HEK293 (cell line): ENCODE results near the gene HES5.
"Not testable (repeated sequence)": the region's sequence is repeated elsewhere in the genome, so short reads cannot be mapped to it uniquely, and the experiment has no call there.

Experiments
- CTCF ChIA-PET: fragments of 350-600 bp; formaldehyde crosslinking; extraction: SDS; loops from one replicate; lab custom pipeline; 2021; ENCODE audit warnings: antibody characterized with exemption; lab: Yijun Ruan, JAX
- POLR2A ChIA-PET: fragments of 300-600 bp; formaldehyde crosslinking; extraction: SDS; loops from one replicate; lab custom pipeline; 2020; ENCODE audit warnings: antibody characterized with exemption, inconsistent platforms; lab: Yijun Ruan, JAX
- H3K27ac ChIP-seq: fragments of 200-500 bp; sonication (Bioruptor generic); 2 replicates; pipeline ENCODE4 v1.5.1; 2014; ENCODE audit warnings: low read depth, low read length, control low read depth, inconsistent platforms; ENCODE audit errors: extremely low read depth
- H3K36me3 ChIP-seq, 2 experiments: fragments of 200-500 bp in 1 of 2; sonication (Bioruptor generic) in 1 of 2; 1 replicate in 1 of 2; 2 replicates in 1 of 2; pipeline ENCODE4 v1.5.1; 2014 to 2017; ENCODE audit warnings: inconsistent platforms in 2 of 2, low read length in 2 of 2; ENCODE audit not compliant: control insufficient read depth in 2 of 2, insufficient read depth in 1 of 2
- H3K4me1 ChIP-seq: fragments of 200-500 bp; sonication (Bioruptor generic); 2 replicates; pipeline ENCODE4 v1.5.1; 2014; ENCODE audit warnings: mild to moderate bottlenecking, low read length, inconsistent platforms; ENCODE audit not compliant: control insufficient read depth, insufficient read depth
- H3K4me3 ChIP-seq: 2 replicates; pipeline ENCODE4 v1.5.1; 2011; ENCODE audit warnings: low read depth, mild to moderate bottlenecking, control low read depth, low read length, moderate library complexity
- H3K9me3 ChIP-seq: fragments of 200-500 bp; sonication (Bioruptor generic); 2 replicates; pipeline ENCODE4 v1.5.1; 2014; ENCODE audit warnings: low read depth, low read length, inconsistent platforms; ENCODE audit not compliant: control insufficient read depth, insufficient read depth
- GLI4 ChIP-seq: fragments of 450-650 bp; formaldehyde crosslinking; IDR thresholded peaks from 2 replicates; pipeline ENCODE4 v1.5.1; 2016; ENCODE audit warnings: missing biosample characterization, missing genetic modification characterization
- HOXC10 ChIP-seq: sonication (generic); formaldehyde crosslinking; IDR thresholded peaks from 2 replicates; pipeline ENCODE4 v1.8.1; 2023; ENCODE audit warnings: mild to moderate bottlenecking, missing genetic modification reagents
- HOXD13 ChIP-seq: sonication (generic); formaldehyde crosslinking; IDR thresholded peaks from 2 replicates; pipeline ENCODE4 v1.8.0; 2022; ENCODE audit warnings: missing genetic modification reagents, borderline replicate concordance
- KLF7 ChIP-seq: fragments of 450-650 bp; formaldehyde crosslinking; IDR thresholded peaks from 2 replicates; pipeline ENCODE4 v1.5.1; 2016; ENCODE audit warnings: missing biosample characterization, missing genetic modification characterization, borderline replicate concordance
- OSR2 ChIP-seq: fragments of 450-650 bp; formaldehyde crosslinking; IDR thresholded peaks from 2 replicates; pipeline ENCODE4 v1.5.1; 2016; ENCODE audit warnings: missing biosample characterization, missing genetic modification characterization
- SCRT2 ChIP-seq: fragments of 450-650 bp; formaldehyde crosslinking; IDR thresholded peaks from 2 replicates; pipeline ENCODE4 v1.5.1; 2016; ENCODE audit warnings: missing biosample characterization, missing genetic modification characterization
- SP3 ChIP-seq: fragments of 450-650 bp; formaldehyde crosslinking; IDR thresholded peaks from 2 replicates; pipeline ENCODE4 v1.5.1; 2016; ENCODE audit warnings: missing biosample characterization, missing genetic modification characterization
- TCF7L2 ChIP-seq: IDR thresholded peaks from 2 replicates; pipeline ENCODE4 v1.6.1; 2011; ENCODE audit warnings: low read depth, mild to moderate bottlenecking, inconsistent platforms, low read length, moderate library complexity, borderline replicate concordance
- TRIM28 ChIP-seq: IDR thresholded peaks from 2 replicates; pipeline ENCODE4 v1.6.1; 2011; ENCODE audit warnings: low read length, control low read depth, borderline replicate concordance
- ZNF112 ChIP-seq: fragments of 450-650 bp; formaldehyde crosslinking; IDR thresholded peaks from 2 replicates; pipeline ENCODE4 v1.5.0; 2017; ENCODE audit warnings: missing biosample characterization, missing genetic modification characterization
- ZNF133 ChIP-seq: fragments of 450-650 bp; formaldehyde crosslinking; IDR thresholded peaks from 2 replicates; pipeline ENCODE4 v1.5.1; 2016; ENCODE audit warnings: missing biosample characterization, missing genetic modification characterization
- ZNF138 ChIP-seq: fragments of 450-650 bp; formaldehyde crosslinking; IDR thresholded peaks from 2 replicates; pipeline ENCODE4 v1.5.1; 2016; ENCODE audit warnings: missing biosample characterization, missing genetic modification characterization, borderline replicate concordance
- ZNF223 ChIP-seq: fragments of 450-650 bp; formaldehyde crosslinking; IDR thresholded peaks from 2 replicates; pipeline ENCODE4 v1.5.1; 2016; ENCODE audit warnings: missing biosample characterization, missing genetic modification characterization
- ZNF449 ChIP-seq: fragments of 450-650 bp; formaldehyde crosslinking; IDR thresholded peaks from 2 replicates; pipeline ENCODE4 v1.5.1; 2017; ENCODE audit warnings: missing biosample characterization, mild to moderate bottlenecking, missing genetic modification characterization, moderate library complexity
- ZNF600 ChIP-seq: fragments of 450-650 bp; formaldehyde crosslinking; IDR thresholded peaks from 2 replicates; pipeline ENCODE4 v1.5.1; 2016; ENCODE audit warnings: missing biosample characterization, missing genetic modification characterization
- ZNF830 ChIP-seq: fragments of 450-650 bp; IDR thresholded peaks from 2 replicates; pipeline ENCODE4 v1.5.0; 2018; ENCODE audit warnings: missing biosample characterization, missing genetic modification characterization, low read depth, mild to moderate bottlenecking, moderate library complexity
- ZSCAN16 ChIP-seq: fragments of 450-650 bp; formaldehyde crosslinking; IDR thresholded peaks from 2 replicates; pipeline ENCODE4 v1.5.1; 2016; ENCODE audit warnings: missing biosample characterization, missing genetic modification characterization
- TF ChIP-seq, protein P1 (sequence below): fragments of 450-650 bp; formaldehyde crosslinking; IDR thresholded peaks from 2 replicates; pipeline ENCODE4 v1.5.1; 2017; ENCODE audit warnings: missing biosample characterization, missing genetic modification characterization
- TF ChIP-seq, protein P2 (sequence below): fragments of 450-650 bp; formaldehyde crosslinking; IDR thresholded peaks from 2 replicates; pipeline ENCODE4 v1.5.1; 2016; ENCODE audit warnings: missing biosample characterization, missing genetic modification characterization
- TF ChIP-seq, protein P3 (sequence below): fragments of 450-650 bp; formaldehyde crosslinking; IDR thresholded peaks from 2 replicates; pipeline ENCODE4 v1.5.1; 2016; ENCODE audit warnings: missing biosample characterization, missing genetic modification characterization

HES5 gene

DNA sequence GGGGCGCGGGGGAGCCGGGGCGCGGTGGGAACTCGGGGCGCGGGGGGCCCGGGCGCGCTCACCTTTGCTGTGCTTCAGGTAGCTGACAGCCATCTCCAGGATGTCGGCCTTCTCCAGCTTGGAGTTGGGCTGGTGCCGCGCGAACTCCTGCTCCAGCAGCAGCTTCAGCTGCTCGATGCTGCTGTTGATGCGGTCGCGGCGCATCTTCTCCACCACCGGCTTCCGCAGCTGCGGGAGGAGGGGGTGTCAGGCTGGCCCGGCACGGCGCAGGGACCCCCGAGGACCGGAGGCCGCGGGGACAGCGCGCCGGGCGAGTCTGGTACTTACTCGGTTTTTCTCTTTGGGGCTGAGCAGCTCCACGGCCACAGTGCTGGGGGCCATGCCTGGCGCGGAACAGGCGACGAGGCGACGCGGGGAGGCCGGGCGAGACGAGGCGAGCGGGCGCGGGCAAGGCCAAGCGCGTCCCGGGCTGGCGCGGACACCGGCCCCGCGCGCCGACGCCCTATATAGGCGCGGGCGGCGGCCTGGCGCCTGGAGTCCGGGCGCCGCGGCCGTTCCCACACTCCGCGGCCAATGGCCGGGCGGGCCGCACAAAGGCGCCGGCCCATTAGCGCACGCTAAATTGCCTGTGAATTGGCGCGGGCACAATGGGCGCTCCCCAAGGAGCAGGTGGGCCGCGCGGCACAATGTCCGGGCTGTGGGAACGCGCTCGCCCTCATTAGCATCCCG lies at the start of gene HES5:
TSS of gene HES5 (minus strand) at position 480 of the 729 bp plus-strand sequence. CDS start at position 381, 99 bp downstream.
- POLR2A ChIA-PET = no interaction called here
- CTCF ChIA-PET = no interaction called here
- Histone ChIP-seq H3K4me3 (no peak within 1 kb of the TSS), H3K36me3 (peaks cover 0 to 8% of the 10 kb centered on the region in 2 experiments; a peak in 1 of 3 replicates), H3K4me1 (peaks cover 8% of the 10 kb centered on the region), H3K27ac (no peak within 1 kb of the TSS), H3K9me3 (no peaks in the 10 kb centered on the region)
- TF ChIP-seq TCF7L2 (0 out of 2 replicates have a peak, but pooled peaks have one; percentile 23), TRIM28 (no peak), SCRT2 (tag by site-specific recombination) (no peak)

DNA sequence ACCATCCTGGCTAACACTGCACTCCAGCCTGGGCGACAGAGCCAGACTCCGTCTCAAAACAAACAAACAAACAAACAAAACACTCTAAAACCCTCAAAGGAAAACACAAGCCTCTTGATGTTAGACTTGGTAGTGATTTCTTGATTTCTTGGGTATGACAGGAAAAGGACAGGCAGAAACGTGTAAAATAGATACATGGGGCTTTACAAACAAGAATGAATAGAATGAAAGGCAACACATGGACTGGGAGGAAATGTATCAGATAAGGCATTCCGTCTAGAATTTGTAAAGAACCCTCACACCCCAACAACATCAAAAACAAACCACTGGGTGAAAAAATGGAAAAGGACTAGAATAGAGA lies 48.7 kb upstream of the HES5 start:
- POLR2A ChIA-PET = interaction anchor here (0.5 kb wide), 1 partner anchor 37 kb away, joined by 3 read pairs; no protein-coding TSS in a partner anchor

DNA sequence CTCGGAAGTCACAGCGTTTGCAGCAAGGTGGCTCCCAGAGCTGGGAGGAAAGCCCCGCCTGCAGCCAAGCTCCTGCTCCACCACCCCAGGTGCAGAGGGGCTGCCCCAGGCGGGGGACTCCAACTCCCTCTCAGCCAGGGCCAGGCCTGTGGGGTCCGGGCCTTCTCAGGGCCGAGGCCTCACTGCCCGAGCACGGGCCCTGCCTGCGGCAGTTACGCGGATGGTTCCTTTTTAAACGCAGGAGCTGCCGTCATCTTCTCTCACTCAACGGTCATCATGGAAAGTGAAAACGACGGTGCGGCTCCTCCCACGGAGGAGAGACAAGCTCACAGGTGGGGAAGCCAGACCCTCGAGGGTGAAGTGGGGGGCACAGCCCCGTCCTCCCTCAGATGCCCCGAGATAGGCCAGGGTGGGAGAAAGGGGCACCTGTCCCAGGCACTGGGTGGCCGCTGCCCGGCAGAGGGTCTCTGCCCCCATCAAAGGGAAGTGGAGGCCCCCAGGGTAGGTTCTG lies 47.6 kb upstream of the HES5 start:
- POLR2A ChIA-PET, H3K4me3 ChIP-seq, H3K9me3 ChIP-seq, H3K27ac ChIP-seq, H3K36me3 ChIP-seq, H3K4me1 ChIP-seq: not testable (repeated sequence)
- CTCF ChIA-PET = interaction anchor here (0.6 kb wide), 1 partner anchor 262 kb away, joined by 4 read pairs; no protein-coding TSS in a partner anchor

More for the DNA sequence above, 48.7 kb upstream of the HES5 start:
- CTCF ChIA-PET = no interaction called here
- TF ChIP-seq ZNF600 (tag by site-specific recombination) (no peak), OSR2 (tag by site-specific recombination) (no peak), HOXC10 (CRISPR knock-in tag) (no peak), ZNF112 (tag by site-specific recombination) (no peak), ZNF133 (tag by site-specific recombination) (no peak), SP3 (no peak), HOXD13 (CRISPR knock-in tag) (no peak), ZNF449 (tag by site-specific recombination) (no peak), ZNF138 (tag by site-specific recombination) (no peak), GLI4 (no peak), ZSCAN16 (tag by site-specific recombination) (no peak), KLF7 (no peak), ZNF830 (tag by site-specific recombination) (no peak), ZNF223 (tag by site-specific recombination) (no peak)
- TF ChIP-seq, protein P1, sequence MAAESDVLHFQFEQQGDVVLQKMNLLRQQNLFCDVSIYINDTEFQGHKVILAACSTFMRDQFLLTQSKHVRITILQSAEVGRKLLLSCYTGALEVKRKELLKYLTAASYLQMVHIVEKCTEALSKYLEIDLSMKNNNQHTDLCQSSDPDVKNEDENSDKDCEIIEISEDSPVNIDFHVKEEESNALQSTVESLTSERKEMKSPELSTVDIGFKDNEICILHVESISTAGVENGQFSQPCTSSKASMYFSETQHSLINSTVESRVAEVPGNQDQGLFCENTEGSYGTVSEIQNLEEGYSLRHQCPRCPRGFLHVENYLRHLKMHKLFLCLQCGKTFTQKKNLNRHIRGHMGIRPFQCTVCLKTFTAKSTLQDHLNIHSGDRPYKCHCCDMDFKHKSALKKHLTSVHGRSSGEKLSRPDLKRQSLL = no peak
- TF ChIP-seq, protein P2, sequence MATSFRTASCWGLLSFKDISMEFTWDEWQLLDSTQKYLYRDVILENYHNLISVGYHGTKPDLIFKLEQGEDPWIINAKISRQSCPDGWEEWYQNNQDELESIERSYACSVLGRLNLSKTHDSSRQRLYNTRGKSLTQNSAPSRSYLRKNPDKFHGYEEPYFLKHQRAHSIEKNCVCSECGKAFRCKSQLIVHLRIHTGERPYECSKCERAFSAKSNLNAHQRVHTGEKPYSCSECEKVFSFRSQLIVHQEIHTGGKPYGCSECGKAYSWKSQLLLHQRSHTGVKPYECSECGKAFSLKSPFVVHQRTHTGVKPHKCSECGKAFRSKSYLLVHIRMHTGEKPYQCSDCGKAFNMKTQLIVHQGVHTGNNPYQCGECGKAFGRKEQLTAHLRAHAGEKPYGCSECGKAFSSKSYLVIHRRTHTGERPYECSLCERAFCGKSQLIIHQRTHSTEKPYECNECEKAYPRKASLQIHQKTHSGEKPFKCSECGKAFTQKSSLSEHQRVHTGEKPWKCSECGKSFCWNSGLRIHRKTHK (tag by site-specific recombination) = no peak
- TF ChIP-seq, protein P3, sequence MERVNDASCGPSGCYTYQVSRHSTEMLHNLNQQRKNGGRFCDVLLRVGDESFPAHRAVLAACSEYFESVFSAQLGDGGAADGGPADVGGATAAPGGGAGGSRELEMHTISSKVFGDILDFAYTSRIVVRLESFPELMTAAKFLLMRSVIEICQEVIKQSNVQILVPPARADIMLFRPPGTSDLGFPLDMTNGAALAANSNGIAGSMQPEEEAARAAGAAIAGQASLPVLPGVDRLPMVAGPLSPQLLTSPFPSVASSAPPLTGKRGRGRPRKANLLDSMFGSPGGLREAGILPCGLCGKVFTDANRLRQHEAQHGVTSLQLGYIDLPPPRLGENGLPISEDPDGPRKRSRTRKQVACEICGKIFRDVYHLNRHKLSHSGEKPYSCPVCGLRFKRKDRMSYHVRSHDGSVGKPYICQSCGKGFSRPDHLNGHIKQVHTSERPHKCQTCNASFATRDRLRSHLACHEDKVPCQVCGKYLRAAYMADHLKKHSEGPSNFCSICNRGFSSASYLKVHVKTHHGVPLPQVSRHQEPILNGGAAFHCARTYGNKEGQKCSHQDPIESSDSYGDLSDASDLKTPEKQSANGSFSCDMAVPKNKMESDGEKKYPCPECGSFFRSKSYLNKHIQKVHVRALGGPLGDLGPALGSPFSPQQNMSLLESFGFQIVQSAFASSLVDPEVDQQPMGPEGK (tag by site-specific recombination) = no peak
- no peaks in the 10 kb centered on the region for H3K4me1 ChIP-seq
- H3K36me3 ChIP-seq = no peaks in the 10 kb centered on the region
- no peak overlapping the region for H3K27ac ChIP-seq
- no peaks in the 10 kb centered on the region for H3K9me3 ChIP-seq
- no peak overlapping the region for H3K4me3 ChIP-seq
